Astrocyte of the cerebellum (primary cell): ENCODE results near the gene NTNG1.

Source experiments
- DNase-seq: peaks from one replicate; pipeline ENCODE4 v3.0.0-alpha.2; 2011; ENCODE audit warnings: low read depth
- H3K4me3 ChIP-seq: 2 replicates; pipeline ENCODE4 v1.5.1; 2011; ENCODE audit warnings: mild to moderate bottlenecking, low read depth, low read length, moderate library complexity
- in situ Hi-C: cut with HindIII; loops from 2 replicates; pipeline ENCODE4 v1.10.0; 2017; ENCODE audit warnings: low sequenced_read_pairs
- TF ChIP-seq, protein P1 (sequence below): IDR thresholded peaks from 2 replicates; pipeline ENCODE4 v1.5.1; 2012; ENCODE audit warnings: low read length, low read depth, moderate library complexity, mild to moderate bottlenecking; ENCODE audit errors: missing control alignments

NTNG1 gene

DNA sequence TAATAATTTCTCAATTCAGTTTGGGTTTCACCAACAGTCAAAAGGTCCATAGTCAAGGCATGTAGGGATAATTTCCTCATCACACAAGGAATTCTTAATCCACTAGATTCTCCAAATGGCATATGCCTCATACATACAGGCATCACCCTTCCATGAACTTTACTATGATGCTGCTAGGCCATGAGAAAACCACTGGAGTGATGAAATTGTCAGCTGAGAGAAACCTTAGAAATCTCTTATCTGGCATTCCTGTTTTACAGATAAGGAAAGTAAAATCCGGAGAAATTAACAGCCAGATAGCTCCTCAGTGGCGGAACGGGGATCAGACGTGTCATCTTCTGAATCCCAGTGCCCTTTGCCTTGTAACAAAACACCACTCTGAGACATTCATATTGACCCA lies 274.4 kb downstream of the NTNG1 start:
- no peak for DNase-seq
- in situ Hi-C loops = loop anchor here (5.0 kb wide), 1 partner anchor 123 kb away; no protein-coding TSS in a partner anchor
- TF ChIP-seq, protein P1, sequence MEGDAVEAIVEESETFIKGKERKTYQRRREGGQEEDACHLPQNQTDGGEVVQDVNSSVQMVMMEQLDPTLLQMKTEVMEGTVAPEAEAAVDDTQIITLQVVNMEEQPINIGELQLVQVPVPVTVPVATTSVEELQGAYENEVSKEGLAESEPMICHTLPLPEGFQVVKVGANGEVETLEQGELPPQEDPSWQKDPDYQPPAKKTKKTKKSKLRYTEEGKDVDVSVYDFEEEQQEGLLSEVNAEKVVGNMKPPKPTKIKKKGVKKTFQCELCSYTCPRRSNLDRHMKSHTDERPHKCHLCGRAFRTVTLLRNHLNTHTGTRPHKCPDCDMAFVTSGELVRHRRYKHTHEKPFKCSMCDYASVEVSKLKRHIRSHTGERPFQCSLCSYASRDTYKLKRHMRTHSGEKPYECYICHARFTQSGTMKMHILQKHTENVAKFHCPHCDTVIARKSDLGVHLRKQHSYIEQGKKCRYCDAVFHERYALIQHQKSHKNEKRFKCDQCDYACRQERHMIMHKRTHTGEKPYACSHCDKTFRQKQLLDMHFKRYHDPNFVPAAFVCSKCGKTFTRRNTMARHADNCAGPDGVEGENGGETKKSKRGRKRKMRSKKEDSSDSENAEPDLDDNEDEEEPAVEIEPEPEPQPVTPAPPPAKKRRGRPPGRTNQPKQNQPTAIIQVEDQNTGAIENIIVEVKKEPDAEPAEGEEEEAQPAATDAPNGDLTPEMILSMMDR = no peak
- no peak overlapping the region for H3K4me3 ChIP-seq

DNA sequence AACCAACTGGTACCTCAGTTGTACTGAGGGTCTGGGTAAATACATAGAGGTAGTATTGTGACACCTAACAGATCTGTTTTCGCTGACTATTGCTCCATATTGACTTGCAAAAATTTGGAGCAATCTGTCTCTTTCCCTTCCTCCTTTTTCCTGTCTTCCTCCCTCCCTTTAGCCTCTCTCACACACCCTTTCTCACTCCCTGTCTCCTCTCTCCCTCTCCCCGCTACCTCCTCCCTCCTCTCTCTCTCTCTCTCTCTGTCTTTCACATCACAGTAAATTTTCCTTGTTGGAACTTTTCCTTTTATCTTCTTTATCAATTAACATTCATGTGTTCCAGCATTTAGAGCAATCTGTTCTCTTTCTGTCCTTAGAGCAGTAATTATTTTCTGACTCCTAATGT lies 278.2 kb downstream of the NTNG1 start:
- no peak for DNase-seq
- in situ Hi-C loops = loop anchor here (5.0 kb wide), 1 partner anchor 127 kb away; no protein-coding TSS in a partner anchor
- TF ChIP-seq, protein P1 = no peak
- H3K4me3 ChIP-seq = no peak overlapping the region

DNA sequence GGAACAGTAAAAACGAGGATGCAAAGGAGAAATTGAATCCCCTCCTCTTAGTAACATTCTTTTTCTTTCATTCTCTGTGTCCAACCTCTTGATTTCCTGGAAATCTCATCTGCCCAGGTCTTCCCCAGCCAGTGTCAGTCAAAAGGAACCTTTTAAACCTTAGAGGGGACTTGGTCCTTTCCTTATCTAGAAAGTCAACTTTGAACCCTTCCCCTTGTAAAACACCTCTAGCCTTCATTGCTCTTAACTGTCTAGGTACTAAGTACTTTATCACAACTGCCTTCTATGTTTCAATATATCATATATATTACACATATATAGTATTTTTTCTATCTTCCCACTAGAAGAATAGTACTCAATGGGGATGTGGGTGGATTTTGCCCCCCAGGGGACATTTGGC lies 282.1 kb downstream of the NTNG1 start:
- in situ Hi-C loops = no loop called here
- H3K4me3 ChIP-seq = no peak overlapping the region
- TF ChIP-seq, protein P1 = no peak
- no peak for DNase-seq

DNA sequence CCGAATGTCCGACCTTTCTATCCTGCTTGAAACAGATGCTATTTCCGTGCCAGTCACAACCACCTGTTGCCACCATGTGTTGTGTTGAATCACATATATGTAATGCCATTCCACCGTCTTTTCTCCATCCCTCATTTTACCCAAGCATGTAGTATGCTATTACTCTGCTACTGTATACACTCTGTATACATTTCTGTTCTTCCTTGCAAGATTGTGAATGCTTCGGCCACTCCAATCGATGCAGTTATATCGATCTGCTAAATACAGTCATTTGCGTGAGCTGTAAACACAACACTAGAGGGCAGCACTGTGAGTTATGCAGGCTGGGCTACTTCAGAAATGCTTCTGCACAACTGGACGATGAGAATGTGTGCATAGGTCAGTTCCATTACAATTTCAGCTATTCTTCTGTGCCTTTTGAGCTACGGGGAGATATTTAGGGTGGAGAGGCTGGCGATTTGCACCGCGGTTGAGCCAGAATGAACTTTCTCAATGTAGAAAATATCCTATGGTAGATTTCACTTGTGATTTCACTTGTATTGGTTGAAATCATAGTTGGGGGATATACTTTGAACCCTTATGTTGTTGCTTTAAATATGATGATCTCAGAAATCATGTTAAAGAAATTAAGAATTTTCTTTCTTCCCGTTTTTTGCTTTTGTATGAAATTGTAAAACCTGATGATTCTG lies 289.8 kb downstream of the NTNG1 start:
- H3K4me3 ChIP-seq = no peak overlapping the region
- peak; percentile 22 for DNase-seq
- TF ChIP-seq, protein P1 = peak; percentile 62
- in situ Hi-C loops = no loop called here

DNA sequence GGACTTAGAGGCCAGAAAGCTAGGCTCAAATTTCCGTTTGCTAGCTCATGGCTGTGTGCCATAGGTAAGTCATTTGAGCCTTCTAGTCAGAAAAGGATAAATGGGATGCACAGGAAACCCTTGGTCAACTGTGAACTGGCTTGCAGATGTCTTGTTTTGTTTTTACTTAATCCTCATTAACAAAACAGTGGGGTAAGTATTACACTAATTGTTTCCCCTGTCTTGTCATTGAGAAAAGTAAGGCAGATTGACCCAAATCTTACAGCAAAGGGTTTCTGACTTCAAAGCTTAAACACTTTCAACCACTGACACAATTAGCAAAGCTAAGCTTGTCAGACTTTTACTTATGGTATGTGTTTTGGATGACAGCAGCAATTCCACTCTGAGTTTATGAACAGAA lies 291.3 kb downstream of the NTNG1 start:
- TF ChIP-seq, protein P1 = no peak
- in situ Hi-C loops = no loop called here
- no peak for DNase-seq
- H3K4me3 ChIP-seq = no peak overlapping the region

DNA sequence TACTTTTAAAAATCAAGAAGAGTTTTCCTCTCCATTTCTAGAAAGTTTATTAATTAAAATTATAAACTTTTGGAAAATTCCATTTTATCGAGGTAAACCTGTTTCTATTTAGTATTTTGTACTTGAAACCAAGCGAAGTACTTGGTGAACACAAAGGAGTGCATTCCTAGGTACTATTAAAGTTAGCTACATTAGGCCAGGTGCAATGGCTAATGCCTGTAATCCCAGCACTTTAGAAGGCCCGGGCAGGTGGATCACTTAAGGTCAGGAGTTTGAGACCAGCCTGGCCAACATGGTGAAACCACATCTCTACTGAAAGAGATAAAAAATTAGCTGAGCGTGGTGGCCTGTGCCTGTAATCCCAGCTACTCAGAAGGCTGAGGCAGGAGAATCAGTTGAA lies 292.2 kb downstream of the NTNG1 start:
- TF ChIP-seq, protein P1 = no peak
- in situ Hi-C loops = no loop called here
- DNase-seq = no peak

More for the DNA sequence above, 292.2 kb downstream of the NTNG1 start:
- H3K4me3 ChIP-seq = no peak overlapping the region
